Mesenchymal stem cell (in vitro differentiated cells and primary cell): ENCODE results near the gene MKS1.

Experiments used
- DNase-seq: peaks from one replicate; pipeline ENCODE4 v3.0.0-alpha.2; 2013
- H2AFZ ChIP-seq: one replicate; pipeline ENCODE4 v1.6.1; 2013; ENCODE audit warnings: low read depth, mild to moderate bottlenecking, control low read depth, inconsistent platforms, low read length, moderate library complexity
- H2AK5ac ChIP-seq: 2 replicates; pipeline ENCODE4 v1.6.1; 2013; ENCODE audit warnings: low read length, moderate library complexity, mild to moderate bottlenecking, inconsistent platforms; ENCODE audit not compliant: severe bottlenecking
- H2BK120ac ChIP-seq: one replicate; pipeline ENCODE4 v1.6.1; 2013; ENCODE audit warnings: low read depth, mild to moderate bottlenecking, inconsistent platforms, low read length, moderate library complexity
- H2BK12ac ChIP-seq, 2 experiments: one replicate each; pipeline ENCODE4 v1.6.1; 2013; ENCODE audit warnings: inconsistent platforms in 2 of 2, low read length in 2 of 2, mild to moderate bottlenecking in 2 of 2, moderate library complexity in 2 of 2, control low read depth in 1 of 2
- H2BK15ac ChIP-seq: one replicate; pipeline ENCODE4 v1.6.1; 2013; ENCODE audit warnings: mild to moderate bottlenecking, low read depth, inconsistent platforms; ENCODE audit not compliant: poor library complexity, severe bottlenecking
- H2BK5ac ChIP-seq: 2 replicates; pipeline ENCODE4 v1.6.1; 2013; ENCODE audit warnings: low read depth, mild to moderate bottlenecking, low read length, control low read depth, inconsistent platforms; ENCODE audit not compliant: poor library complexity, severe bottlenecking
- H3K14ac ChIP-seq, 2 experiments: one replicate each; pipeline ENCODE4 v1.6.1; 2013; ENCODE audit warnings: inconsistent platforms in 2 of 2, low read length in 2 of 2, control low read depth in 1 of 2, mild to moderate bottlenecking in 1 of 2, moderate library complexity in 1 of 2
- H3K18ac ChIP-seq, 2 experiments: one replicate each; pipeline ENCODE4 v1.6.1; 2013; ENCODE audit warnings: inconsistent platforms in 2 of 2, low read length in 2 of 2, control low read depth in 1 of 2, low read depth in 1 of 2, mild to moderate bottlenecking in 1 of 2
- H3K23ac ChIP-seq, 2 experiments: one replicate each; pipeline ENCODE4 v1.6.1; 2013; ENCODE audit warnings: inconsistent platforms in 2 of 2, low read length in 2 of 2, mild to moderate bottlenecking in 2 of 2, moderate library complexity in 2 of 2, control low read depth in 1 of 2
- H3K27ac ChIP-seq: 2 replicates; pipeline ENCODE4 v1.5.1; 2013; ENCODE audit warnings: mild to moderate bottlenecking, moderate library complexity, low read length, control low read depth, inconsistent platforms; ENCODE audit not compliant: poor library complexity, severe bottlenecking
- H3K27me3 ChIP-seq, 2 experiments: 2 replicates each; pipeline versions ENCODE4 v1.6.1 to v1.7.0; 2013; ENCODE audit warnings: low read length in 2 of 2, mild to moderate bottlenecking in 2 of 2, moderate library complexity in 2 of 2, control low read depth in 1 of 2, inconsistent platforms in 1 of 2; ENCODE audit not compliant: control insufficient read depth in 1 of 2, insufficient read depth in 1 of 2
- H3K36me3 ChIP-seq, 2 experiments: 2 replicates each; pipeline versions ENCODE4 v1.6.1 to v1.7.0; 2013; ENCODE audit warnings: low read length in 2 of 2, control low read depth in 1 of 2, inconsistent platforms in 1 of 2, low read depth in 1 of 2, mild to moderate bottlenecking in 1 of 2; ENCODE audit not compliant: insufficient read depth in 2 of 2, control insufficient read depth in 1 of 2
- H3K4ac ChIP-seq, 2 experiments: one replicate each; pipeline ENCODE4 v1.6.1; 2013; ENCODE audit warnings: inconsistent platforms in 2 of 2, low read length in 2 of 2, mild to moderate bottlenecking in 2 of 2, moderate library complexity in 2 of 2, control low read depth in 1 of 2, low read depth in 1 of 2
- H3K4me1 ChIP-seq: 2 replicates; pipeline ENCODE4 v1.6.1; 2013; ENCODE audit warnings: low read depth, low read length, control low read depth; ENCODE audit not compliant: control insufficient read depth, insufficient read depth
- H3K4me2 ChIP-seq: 2 replicates; pipeline ENCODE4 v1.6.1; 2013; ENCODE audit warnings: low read length, mild to moderate bottlenecking, inconsistent platforms; ENCODE audit not compliant: poor library complexity, severe bottlenecking
- H3K4me3 ChIP-seq, 2 experiments: 2 replicates each; pipeline versions ENCODE4 v1.5.1 to v1.7.0; 2013; ENCODE audit warnings: low read length in 2 of 2, mild to moderate bottlenecking in 2 of 2, control low read depth in 1 of 2, low read depth in 1 of 2; ENCODE audit not compliant: insufficient read depth in 1 of 2
- H3K79me1 ChIP-seq: replicated peaks from 2 replicates; pipeline ENCODE4 v1.6.1; 2013; ENCODE audit warnings: mild to moderate bottlenecking, control low read depth, low read length, inconsistent platforms; ENCODE audit not compliant: poor library complexity, severe bottlenecking
- H3K9ac ChIP-seq: 2 replicates; pipeline ENCODE4 v1.7.0; 2013; ENCODE audit warnings: mild to moderate bottlenecking, low read length, moderate library complexity
- H3K9me3 ChIP-seq: 2 replicates; pipeline ENCODE4 v1.7.0; 2013; ENCODE audit warnings: mild to moderate bottlenecking, low read length; ENCODE audit not compliant: control insufficient read depth
- H4K8ac ChIP-seq: one replicate; pipeline ENCODE4 v1.6.1; 2013; ENCODE audit warnings: inconsistent platforms, mild to moderate bottlenecking, low read length, moderate library complexity
- H4K91ac ChIP-seq: one replicate; pipeline ENCODE4 v1.6.1; 2013; ENCODE audit warnings: mild to moderate bottlenecking, low read length, inconsistent platforms
- WGBS: methylation state at CpG from one replicate; pipeline ENCODE4 v1.1.7; 2013; ENCODE audit warnings: mixed read lengths; 5-methylcytosine and 5-hydroxymethylcytosine counted together

MKS1 gene

GRCh38 chr17:58228679-58229078 is 9.6 kb upstream of the MKS1 start:
- peaks cover 0 to 13% of the 10 kb centered on the region in 2 experiments for H3K27me3 ChIP-seq
- no peak overlapping the region for H3K4ac ChIP-seq
- no peak overlapping the region for H2BK120ac ChIP-seq
- H3K36me3 ChIP-seq = no peaks in the 10 kb centered on the region
- no peak overlapping the region for H2AK5ac ChIP-seq
- no peak overlapping the region for H3K23ac ChIP-seq
- no peak overlapping the region for H3K27ac ChIP-seq
- H3K14ac ChIP-seq = no peak overlapping the region
- H3K18ac ChIP-seq = no peak overlapping the region
- DNase-seq = no peak
- H2BK15ac ChIP-seq = no peak overlapping the region
- no peak overlapping the region for H2BK12ac ChIP-seq
- no peaks in the 10 kb centered on the region for H3K9me3 ChIP-seq
- peaks cover 4% of the 10 kb centered on the region for H3K4me1 ChIP-seq
- H2BK5ac ChIP-seq = no peak overlapping the region
- H3K4me2 ChIP-seq = no peak overlapping the region
- no peaks in the 10 kb centered on the region for H3K79me1 ChIP-seq
- 61% methylated on average over 2 of the region's 3 CpGs for WGBS
- no peak overlapping the region for H3K4me3 ChIP-seq
- no peak overlapping the region for H3K9ac ChIP-seq
- H2AFZ ChIP-seq = no peak overlapping the region
- no peak overlapping the region for H4K8ac ChIP-seq
- no peak overlapping the region for H4K91ac ChIP-seq

- 95% methylated on average over 3 of the region's 3 CpGs for WGBS
- Histone ChIP-seq H3K4ac (no peak overlapping the region), H3K4me1 (peaks cover 1% of the 10 kb centered on the region), H3K4me3 (no peak overlapping the region), H3K27me3 (peaks cover 0 to 13% of the 10 kb centered on the region in 2 experiments), H2BK15ac (no peak overlapping the region), H3K18ac (no peak overlapping the region), H3K27ac (no peak overlapping the region), H3K79me1 (no peaks in the 10 kb centered on the region), H4K91ac (no peak overlapping the region), H3K14ac (no peak overlapping the region), H2BK12ac (no peak overlapping the region), H3K4me2 (no peak overlapping the region), H3K9ac (no peak overlapping the region), H2AFZ (no peak overlapping the region), H3K23ac (no peak overlapping the region), H2BK5ac (no peak overlapping the region), H3K36me3 (no peaks in the 10 kb centered on the region), H2AK5ac (no peak overlapping the region), H3K9me3 (no peaks in the 10 kb centered on the region), H4K8ac (no peak overlapping the region), H2BK120ac (no peak overlapping the region)
- no peak for DNase-seq
Observed at GRCh38 chr17:58227733-58228132, 8.7 kb upstream of the MKS1 start.

- DNase-seq = peak; percentile 36
- Histone ChIP-seq H4K8ac (no peak overlapping the region), H3K9ac (peak overlapping the region; percentile 30), H2AFZ (no peak overlapping the region), H3K4ac (no peak overlapping the region), H2BK15ac (no peak overlapping the region), H3K79me1 (no peaks in the 10 kb centered on the region), H3K27ac (no peak overlapping the region), H2BK12ac (no peak overlapping the region), H3K14ac (no peak overlapping the region), H4K91ac (no peak overlapping the region), H3K4me2 (no peak overlapping the region), H3K4me3 (no peak overlapping the region), H2AK5ac (no peak overlapping the region), H2BK120ac (no peak overlapping the region), H3K27me3 (peaks cover 0 to 6% of the 10 kb centered on the region in 2 experiments), H3K36me3 (no peaks in the 10 kb centered on the region), H3K9me3 (no peaks in the 10 kb centered on the region), H3K18ac (no peak overlapping the region), H3K23ac (no peak overlapping the region), H3K4me1 (peaks cover 2% of the 10 kb centered on the region), H2BK5ac (no peak overlapping the region)
- WGBS = 40% methylated on average over 1 of the region's 1 CpG
Observed at GRCh38 chr17:58224315-58224714, 5.3 kb upstream of the MKS1 start.

- Histone ChIP-seq H3K79me1 (no peaks in the 10 kb centered on the region), H3K4ac (no peak overlapping the region), H3K14ac (no peak overlapping the region)
Observed at GRCh38 chr17:58219789-58220183, 731 bp upstream of the MKS1 start.

More at GRCh38 chr17:58219789-58220183, 731 bp upstream of the MKS1 start:
- Histone ChIP-seq H3K18ac (no peak overlapping the region), H3K27ac (no peak overlapping the region), H2BK15ac (no peak overlapping the region), H3K9ac (peak overlapping the region; percentile 95), H3K4me2 (no peak overlapping the region), H3K9me3 (no peaks in the 10 kb centered on the region), H4K8ac (no peak overlapping the region), H2BK120ac (no peak overlapping the region), H2AFZ (no peak overlapping the region), H3K23ac (no peak overlapping the region), H3K36me3 (peaks cover 0 to 15% of the 10 kb centered on the region in 2 experiments), H2BK12ac (no peak overlapping the region), H4K91ac (no peak overlapping the region), H3K4me1 (peaks cover 5% of the 10 kb centered on the region), H2AK5ac (no peak overlapping the region), H3K4me3 (peak overlapping the region in 1 of 2 experiments; percentile 98), H3K27me3 (no peaks in the 10 kb centered on the region), H2BK5ac (no peak overlapping the region)
- 91% methylated on average over 7 of the region's 7 CpGs for WGBS
- DNase-seq = no peak
